NCI-H2227 (cell line): ENCODE data around the gene LAMA2.
"Not testable (repeated sequence)": the region's sequence is repeated elsewhere in the genome, so short reads cannot be mapped to it uniquely, and the experiment has no call there.

Experiments
- DNase-seq: peaks from one replicate; lab custom pipeline; 2025; ENCODE audit not compliant: unreplicated experiment; lab: John Stamatoyannopoulos, UW

Gene LAMA2

DNA sequence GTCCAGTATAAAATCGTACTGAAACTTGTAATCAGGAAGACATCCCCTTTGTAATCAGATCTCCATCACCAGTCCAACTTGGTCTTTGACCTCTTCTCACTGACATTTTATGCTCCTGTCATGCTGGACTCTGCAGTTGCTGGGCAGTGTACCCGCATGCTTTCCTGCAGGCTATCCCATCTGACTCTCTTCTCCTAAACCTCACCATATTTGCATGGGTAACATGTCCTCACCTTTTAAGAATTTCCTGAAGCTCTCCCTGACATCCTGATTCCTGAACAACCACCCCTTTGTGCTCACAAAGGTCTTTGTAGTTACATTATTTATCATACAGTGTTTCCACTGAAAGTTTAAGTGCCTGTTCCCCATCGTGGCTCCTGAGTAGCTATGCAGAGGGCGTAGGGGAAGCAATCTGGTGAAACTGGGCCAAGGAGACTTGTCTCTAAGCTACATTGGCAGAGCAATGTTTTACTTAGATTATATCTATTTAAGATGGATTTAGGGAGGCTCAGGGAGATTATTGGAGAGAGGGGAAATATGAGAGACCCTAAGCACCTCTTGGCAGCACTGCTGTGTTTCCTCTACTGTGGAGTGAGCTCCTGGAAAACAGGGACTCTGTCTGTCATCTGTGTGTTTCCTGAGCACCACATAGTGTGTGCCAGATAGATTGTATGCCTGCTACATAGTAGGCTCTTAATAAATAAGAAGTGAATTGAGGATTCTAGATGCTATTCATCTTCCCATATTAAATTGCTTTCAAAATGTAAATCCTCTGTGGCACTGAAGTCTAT is 124.0 kb downstream of the LAMA2 start:
- no peak for DNase-seq

DNA sequence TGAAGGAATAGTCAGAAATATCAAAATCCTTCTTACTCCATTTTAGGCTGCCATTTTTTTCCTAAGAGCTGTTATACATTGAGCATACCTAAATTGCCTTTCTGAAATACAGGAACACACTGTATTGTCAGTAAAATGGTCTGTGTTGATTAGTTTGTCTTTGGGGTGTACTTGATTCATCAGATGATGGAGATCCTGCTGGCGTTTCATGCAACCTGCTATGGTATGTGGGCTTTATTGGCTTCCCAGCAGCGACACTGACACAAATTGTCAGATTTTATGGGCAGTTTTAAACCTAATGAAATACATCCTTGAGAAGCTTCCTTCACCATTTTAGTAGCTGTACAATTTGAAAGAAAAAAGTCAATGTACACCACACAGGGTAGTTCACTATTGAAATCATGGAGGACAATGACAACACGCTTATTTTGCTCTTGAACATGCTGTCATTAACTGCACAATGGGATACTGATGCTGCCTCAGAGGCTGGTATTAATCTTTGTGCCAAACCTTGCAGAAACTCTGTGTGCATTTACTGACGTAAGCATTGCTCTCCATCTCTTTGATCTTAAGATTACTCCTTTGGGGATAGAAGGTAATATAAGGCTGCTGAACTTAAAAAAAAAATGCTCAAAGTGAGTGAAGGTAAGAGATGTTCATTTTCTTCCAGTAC is 124.9 kb downstream of the LAMA2 start:
- DNase-seq: peak; percentile 60

DNA sequence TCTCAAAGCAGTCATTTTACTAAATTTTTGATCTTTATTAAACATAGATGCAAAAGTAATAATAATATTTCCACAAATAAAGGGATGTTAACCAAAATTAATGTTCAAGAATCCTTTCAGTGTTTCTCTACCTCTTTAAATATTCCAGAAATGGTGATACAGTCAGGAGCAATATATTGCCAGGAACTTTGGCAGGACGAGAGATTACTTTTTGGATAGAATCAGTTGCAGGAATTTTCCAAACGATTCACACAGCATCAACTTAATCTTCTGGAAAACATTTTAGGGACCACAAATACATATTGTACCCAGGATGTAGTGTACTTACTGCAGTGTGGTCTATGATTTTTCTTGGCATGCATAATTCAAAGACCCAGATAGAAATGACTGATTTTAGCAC is 125.7 kb downstream of the LAMA2 start:
- no peak for DNase-seq

DNA sequence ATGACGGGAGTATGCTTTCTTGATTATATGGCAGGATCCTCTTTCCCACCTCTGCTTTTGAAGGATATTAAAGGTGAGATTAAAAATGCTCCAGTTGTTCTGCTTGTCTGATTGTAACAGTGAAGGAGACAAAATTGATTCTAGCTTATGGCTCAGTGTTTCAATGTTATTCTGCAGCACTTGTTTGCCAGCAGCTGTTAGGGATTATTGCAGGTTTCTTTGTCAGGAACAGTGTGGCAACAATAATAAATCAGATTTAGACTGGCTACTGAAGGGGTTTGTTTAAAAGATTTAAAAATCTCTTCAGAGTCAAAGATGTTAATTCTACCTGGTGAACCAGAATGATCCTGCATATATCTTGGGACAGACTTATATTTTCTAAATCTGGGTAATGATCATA is 126.9 kb downstream of the LAMA2 start:
- DNase-seq: peak; percentile 54

DNA sequence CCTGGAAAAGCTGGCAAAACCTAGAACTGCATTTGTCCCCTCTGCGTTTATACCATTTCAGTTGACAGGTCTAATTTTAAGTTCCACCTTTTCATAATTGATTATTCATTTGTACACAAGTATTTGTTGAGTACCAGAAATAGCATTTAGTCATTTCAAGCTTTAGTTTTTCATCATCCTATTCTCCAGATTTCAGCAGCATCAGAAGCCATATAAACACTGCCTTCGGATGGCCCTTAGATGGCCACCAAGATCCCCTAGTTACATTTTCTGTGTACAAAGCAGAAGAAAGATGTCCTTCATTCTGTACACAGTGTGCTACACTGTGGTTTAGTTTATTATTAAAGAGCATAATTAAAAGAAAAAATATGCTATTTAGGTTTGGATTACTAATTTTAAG is 131.4 kb downstream of the LAMA2 start:
- DNase-seq: no peak

DNA sequence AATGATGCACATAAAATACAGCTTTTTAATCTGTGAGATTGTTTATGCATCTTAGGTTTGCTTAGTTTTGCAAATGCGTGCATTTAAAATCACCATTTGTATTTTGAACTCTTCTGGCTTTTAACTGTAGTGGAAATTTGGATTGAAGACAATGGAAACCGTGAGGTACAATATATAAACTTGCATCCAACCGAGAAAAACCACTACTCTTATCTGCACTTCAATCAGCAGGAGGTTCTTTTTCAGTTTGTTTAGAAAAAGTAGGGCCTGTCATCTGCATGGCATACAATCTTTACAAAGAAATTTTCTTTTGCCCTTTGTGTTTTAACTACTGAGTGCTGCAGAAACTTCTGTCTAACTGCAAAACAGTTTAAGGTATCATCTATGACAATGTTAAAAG is 132.8 kb downstream of the LAMA2 start:
- DNase-seq: no peak

DNA sequence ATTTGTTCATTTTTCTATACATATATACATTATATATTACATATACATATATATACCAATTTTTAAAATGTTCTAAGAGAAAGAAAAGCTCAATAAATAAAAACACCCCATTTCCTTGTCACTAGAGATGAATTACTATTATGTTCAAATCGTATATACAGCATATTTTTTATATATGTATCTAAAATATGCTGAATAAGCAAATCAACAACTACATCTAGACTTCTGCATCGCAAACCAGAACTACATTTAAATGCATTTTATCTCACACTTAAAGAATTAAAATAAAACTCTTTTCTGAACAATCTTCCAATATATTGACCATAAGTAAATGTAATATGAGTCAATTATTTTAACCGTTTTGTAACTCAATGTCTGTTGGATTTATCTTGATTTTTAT is 133.9 kb downstream of the LAMA2 start:
- DNase-seq: no peak

DNA sequence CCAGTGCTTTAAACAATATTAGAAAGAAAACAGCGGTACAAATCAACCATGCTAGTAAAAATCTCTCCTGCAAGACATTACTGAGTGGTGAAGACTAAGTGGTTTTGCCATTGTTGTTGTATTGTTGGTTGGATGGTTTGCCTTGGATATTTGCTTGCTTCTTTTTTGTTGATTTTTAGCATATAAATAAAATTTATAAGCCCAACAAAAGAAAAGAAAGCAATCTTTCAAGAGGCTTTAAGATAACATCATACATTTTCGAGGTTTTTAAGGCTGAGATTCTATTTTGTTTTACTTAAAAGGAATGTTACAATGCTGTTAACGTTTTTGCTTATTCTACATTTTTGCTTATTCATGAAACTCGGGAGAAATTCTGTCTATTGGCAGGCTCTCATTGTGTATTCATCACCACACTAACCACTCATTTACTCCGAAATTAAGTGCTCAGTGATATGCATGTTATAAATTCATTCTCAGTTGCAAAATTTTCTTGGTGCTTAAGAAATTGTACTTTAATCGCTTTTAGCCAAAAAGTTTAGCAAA is 139.1 kb downstream of the LAMA2 start:
- DNase-seq: no peak

DNA sequence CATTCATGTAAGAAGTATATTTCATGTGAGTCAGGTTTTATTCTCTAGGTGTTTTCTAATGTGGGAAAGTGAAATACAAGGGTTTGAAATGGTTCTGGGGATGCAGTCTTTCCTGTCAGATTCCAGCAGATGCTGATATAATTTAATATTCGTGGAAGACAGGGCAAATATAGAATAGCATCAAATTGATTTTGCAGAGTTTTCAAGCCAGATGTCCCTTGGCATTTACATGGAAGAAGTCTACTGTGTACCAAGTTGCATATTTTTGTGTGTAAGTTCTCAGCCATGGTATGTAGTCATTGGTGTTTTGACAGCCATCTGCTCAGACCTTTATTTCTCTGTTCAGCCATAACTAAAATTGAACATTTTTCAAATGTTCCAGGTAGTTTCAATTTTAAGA is 143.7 kb downstream of the LAMA2 start:
- DNase-seq: no peak

DNA sequence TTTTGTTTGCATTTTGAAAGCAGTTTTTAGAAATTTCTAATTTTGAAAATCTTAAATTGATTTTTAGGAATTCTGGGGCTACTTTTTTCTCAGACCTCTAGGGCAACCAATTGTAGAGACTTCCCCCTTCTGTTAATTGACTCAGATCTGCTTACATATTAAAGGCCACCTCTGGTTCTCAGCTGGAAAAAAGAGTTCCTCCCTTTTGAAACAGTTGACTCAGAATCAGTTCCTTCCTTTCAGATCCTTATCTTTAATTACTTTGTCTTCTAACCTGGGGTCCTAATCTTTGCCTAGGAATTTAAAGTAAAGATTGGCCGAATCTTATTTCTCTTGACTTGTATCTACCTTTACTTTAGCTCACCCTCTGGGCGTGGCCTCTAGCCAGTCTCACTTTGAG is 146.8 kb downstream of the LAMA2 start:
- no peak for DNase-seq

DNA sequence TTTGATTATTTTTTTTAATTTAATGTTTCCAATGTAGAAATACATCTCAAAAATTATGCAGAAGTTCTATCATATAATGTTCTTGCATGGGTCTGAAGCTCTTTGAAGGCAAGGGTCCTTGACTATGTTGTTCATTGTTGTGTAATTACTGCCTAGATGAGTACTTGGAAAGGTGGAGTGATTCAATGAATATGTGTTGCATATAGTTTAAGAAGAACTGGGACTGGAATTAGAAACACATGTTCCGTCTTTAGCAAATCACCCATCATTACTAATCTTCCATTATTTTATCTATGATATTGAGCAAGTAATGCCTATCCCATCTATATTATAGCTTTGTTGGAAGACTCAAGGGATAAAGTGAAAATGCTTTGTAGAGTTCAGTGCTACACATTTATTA is 147.3 kb downstream of the LAMA2 start:
- no peak for DNase-seq

DNA sequence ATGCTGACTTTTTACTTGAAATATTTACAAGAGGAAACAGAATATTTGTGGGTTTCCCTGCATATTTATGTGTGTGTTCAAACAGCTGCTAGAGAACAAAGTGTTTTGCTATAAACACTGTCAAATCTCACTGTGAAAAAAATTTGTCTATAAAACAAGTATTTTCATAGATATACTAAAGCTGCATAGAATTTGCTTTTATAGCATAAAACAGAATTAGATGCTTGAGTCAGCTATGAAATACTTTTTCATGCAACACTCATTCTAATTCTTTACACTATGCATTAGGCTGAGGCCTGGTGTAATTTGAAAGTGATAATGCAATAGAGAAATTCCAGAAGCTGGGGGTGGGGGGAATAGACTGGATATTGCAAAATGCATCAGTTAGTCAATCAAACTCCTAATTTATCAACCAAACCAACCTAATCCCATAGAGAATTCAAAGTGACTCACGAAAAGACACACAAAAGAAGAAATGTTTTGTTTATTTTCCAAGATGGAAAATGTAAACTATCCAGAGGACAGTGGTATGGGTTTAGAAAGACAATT is 148.2 kb downstream of the LAMA2 start:
- DNase-seq: no peak

DNA sequence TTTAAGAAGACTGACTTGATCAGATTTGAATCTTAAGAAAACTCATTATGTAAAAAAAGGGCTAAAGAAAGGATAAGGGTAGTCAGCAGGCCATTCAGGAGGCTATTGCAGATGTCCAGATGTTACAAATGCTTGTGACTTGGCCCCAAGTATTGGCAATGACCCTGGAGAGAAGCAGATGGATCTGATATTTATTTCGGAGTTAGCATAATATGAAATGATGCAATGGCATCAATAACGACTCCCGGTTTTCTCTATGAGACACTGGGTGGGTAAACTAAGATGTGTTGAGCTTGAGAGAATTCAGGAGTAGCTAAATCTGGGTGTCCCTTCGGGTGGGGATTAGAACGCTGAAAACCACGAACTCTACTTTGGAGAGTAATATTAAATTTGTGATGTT is 149.7 kb downstream of the LAMA2 start:
- DNase-seq: no peak

DNA sequence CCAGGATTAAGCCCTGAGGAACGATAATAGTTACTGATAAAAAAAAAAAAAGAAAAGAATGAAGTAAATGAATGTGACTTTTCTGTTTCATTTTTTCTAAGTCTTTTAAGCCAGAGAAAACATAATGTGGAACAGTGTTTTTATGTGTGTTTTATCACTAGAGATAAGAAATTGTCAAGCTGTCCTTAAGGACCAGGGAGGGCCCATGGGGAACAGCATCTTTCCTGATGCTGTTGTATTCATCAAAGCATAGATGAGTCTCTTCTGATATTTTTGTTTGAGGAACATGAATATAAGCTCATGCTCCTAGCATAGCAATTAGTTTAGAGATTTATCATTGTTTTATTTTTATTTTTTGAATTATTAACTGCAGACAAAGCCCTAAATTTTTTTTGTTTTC is 150.2 kb downstream of the LAMA2 start:
- no peak for DNase-seq

DNA sequence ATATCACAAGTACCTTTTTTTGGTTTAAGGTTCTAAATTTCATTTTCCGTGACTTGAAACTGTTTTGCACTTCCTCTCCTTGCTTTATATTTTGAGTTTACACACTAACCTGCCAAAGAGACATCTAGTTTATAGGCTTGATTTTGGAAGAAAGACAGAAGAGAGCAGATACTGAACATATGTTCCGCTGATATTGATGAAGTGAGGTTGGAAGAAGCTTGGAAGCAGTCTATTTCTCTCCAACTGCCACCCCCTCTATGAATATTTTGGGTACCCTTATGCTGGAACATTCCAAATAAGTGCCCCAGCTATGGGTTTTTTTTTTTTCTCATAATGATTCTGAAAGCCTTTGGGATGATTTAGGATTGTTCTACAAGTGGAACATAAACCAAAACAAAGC is 150.6 kb downstream of the LAMA2 start:
- no peak for DNase-seq

DNA sequence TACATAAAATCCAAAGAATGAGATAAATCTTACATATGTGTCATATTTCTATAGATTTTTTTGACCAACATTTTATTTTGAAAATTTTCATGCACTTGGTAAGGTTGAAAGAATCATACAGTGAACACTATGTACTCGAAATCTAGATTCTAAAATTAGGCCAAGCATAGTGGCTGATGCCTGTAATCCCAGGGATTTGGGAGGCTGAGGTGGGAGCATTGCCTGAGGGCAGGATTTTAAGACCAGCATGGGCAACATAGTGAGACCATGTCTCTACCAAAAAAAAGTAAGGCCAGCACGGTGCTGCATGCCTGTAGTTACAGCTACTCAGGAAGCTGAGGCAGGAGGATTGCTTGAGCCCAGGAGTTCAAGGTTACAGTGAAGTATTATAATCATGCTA is 158.6 kb downstream of the LAMA2 start:
- DNase-seq: no peak

DNA sequence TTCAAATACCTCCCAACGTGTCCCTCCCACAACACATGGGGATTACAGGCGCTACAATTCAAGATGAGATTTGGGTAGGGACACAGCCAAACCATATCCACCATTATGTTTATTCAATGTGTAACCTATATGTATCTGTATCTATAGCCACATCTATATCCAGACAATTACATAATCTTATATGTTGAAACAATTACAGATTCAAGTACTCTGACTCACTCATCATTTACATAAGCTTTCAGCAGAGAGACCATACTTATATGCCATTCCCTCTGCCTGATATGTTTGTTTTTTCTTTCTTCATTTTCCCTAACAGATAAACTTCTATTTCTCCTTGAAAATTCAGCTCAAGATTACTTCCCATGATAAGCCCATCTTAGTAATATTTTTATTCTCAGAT is 163.6 kb downstream of the LAMA2 start:
- DNase-seq: no peak

DNA sequence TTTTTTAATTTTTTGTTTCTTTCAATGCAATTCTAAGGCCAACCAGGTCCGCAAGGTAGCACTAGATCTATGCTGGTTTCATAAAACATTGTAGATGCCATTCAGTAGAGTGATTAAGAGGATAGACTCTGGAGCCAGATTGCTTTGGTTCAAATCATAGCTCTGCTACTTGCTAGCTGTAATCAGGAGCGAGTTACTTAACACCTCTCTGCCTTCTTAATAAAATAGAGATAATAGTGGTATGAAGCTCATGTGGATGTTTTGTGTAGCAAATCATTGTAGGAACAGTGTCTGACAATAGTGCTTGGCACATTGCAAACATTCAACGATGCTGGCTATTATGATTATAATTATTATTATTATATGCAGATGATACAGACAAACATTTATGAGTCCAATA is 164.9 kb downstream of the LAMA2 start:
- no peak for DNase-seq

DNA sequence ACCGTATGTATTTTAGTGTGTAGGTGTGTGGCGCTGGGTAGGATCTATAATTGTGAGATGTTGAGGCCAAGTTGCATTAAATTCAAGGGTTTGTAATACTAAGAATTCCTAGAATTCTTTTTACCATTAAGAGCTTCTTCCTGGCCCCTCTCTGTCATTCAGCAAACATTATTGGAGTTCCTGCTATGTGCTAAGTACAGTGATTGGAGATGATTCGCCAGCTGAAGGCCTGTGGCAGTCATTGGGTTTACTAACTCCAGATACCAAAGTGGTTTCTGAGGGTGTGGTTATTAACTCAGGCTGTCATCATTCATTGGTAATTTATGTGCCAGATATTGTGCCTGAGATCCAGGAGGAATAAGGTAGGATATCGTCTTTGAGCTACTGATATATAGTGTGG is 167.1 kb downstream of the LAMA2 start:
- DNase-seq: no peak

DNA sequence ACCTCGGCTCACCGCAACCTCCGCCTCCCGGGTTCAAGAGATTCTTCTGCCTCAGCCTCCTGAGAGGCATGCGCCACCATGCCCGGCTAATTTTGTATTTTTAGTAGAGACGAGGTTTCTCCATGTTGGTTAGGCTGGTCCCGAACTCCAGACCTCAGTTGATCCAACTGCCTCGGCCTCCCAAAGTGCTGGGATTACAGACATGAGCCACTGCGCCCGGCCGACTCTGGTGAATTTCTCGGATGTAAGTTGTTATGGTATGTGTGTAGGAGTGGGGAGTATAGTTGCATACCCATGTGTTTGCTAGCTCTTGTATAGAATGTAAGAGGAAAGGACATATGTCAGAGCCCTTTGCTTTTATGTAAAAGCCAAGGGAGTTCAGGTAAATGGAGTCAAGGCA is 170.2 kb downstream of the LAMA2 start:
- not testable (repeated sequence) for DNase-seq

DNA sequence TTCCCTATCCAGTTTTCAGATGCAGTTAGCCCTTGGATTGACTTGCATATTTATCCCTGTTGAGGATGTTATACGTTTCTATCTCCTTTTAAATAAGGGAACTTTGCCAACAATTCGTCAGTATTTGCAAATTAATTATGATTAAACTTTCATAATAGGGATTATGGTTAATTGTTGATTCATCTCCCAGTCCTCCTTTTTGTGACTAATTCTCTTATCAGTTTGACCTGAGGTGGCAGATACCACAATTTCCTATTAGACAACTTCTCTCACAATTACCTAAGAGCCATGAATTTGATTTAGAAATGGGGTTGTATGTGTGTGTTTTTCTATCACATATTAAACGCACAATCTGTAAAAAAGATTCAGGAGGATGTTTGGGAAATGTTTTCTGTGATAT is 172.9 kb downstream of the LAMA2 start:
- DNase-seq: no peak

DNA sequence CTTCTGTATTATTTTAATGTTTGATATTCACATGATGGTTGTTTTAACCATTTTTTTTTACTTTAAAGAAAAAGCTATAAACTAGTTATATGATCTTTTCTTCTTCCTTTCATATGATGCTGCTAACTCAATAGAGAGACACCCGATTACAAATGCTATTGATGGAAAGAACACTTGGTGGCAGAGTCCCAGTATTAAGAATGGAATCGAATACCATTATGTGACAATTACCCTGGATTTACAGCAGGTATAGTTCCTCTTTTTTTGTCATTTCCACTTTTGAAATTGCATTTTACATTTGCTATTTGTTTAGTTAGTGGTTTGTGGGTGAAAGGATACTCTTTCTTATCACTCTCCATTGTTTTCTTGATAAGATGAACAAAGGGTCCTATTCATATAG is 176.7 kb downstream of the LAMA2 start:
- no peak for DNase-seq
